ENCODE data around the gene KCMF1. TPM values are rescaled to one million over a fixed set of nuclear protein-coding genes. Genes with fewer than 3 reads are reported as not detected.

KCMF1 gene
- total and polyA plus RNA-seq, 12 donors, result 9.7 to 74.2 (median 45.4) TPM

DNA sequence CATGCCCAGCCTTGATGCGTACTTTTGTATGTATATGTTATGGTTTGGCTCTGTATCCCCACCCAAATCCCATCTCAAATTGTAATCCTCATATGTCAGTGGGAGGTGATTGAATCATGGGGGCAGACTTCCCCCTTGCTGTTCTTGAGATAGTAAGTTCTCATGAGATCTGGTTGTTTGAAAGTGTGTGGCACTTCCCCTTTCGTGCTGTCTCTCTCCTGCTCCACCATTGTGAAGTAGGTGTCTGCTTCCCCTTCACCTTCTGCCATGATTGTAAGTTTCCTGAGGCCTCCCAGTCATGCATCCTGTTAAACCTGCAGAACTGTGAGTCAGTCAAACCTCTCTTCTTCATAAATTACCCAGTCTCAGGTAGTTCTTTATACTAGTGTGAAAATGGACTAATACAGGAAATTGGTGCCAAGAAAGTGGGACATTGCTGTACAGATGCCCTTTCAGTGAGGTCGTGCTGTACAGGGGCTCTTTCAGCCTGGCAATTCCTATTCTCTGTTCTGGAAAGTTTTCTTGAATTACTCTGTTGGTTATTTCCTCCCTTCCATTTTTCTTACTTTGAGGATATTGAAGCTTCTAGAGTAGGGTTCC lies 38.2 kb downstream of the KCMF1 start:
- TF ChIP-seq, protein P1, sequence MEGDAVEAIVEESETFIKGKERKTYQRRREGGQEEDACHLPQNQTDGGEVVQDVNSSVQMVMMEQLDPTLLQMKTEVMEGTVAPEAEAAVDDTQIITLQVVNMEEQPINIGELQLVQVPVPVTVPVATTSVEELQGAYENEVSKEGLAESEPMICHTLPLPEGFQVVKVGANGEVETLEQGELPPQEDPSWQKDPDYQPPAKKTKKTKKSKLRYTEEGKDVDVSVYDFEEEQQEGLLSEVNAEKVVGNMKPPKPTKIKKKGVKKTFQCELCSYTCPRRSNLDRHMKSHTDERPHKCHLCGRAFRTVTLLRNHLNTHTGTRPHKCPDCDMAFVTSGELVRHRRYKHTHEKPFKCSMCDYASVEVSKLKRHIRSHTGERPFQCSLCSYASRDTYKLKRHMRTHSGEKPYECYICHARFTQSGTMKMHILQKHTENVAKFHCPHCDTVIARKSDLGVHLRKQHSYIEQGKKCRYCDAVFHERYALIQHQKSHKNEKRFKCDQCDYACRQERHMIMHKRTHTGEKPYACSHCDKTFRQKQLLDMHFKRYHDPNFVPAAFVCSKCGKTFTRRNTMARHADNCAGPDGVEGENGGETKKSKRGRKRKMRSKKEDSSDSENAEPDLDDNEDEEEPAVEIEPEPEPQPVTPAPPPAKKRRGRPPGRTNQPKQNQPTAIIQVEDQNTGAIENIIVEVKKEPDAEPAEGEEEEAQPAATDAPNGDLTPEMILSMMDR (IDR thresholded peaks at IDR 0.05), result no peak
- TF ChIP-seq POLR2A (IDR thresholded peaks at IDR 0.05), result no peak
- no peak overlapping the region for H3K4me3 ChIP-seq
- intact Hi-C loops (cut with DNase I), result no loop called here
- H3K36me3 ChIP-seq (replicated peaks in 1 of 2), result peaks cover 0 to 8% of the 10 kb centered on the region in 2 donors
- H3K4me1 ChIP-seq (replicated peaks in 1 of 2), result peaks cover 0 to 17% of the 10 kb centered on the region in 2 donors
- no peak for DNase-seq
- no peaks in the 10 kb centered on the region for H3K9me3 ChIP-seq (replicated peaks in 1 of 3)
- H3K27ac ChIP-seq, result no peak overlapping the region
- WGBS, 4 donors, result 74 to 93% (median 89%) methylated on average over 3 of the region's 3 CpGs
- no peaks in the 10 kb centered on the region for H3K27me3 ChIP-seq

DNA sequence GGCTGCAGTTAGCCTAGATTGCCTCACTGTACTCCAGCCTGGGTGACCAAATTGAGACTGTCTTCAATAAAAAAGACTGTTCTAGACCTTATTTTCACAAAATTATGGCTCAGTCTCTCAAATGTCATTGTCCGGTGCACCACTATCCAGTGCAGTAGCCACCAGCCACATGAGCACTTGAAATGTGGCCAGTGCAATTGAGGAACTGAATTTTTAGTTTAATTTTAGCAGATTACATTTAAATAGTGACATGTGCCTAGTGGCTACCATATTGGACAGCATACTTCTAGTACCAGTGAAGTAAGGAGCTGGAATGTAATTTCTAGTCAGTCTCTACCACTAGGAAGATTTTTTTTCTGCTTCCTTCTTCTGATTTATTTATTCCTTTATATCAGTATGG lies 39.4 kb downstream of the KCMF1 start:
- H3K27me3 ChIP-seq, result no peaks in the 10 kb centered on the region
- no peak overlapping the region for H3K4me3 ChIP-seq
- DNase-seq, result no peak
- no peak for TF ChIP-seq POLR2A (IDR thresholded peaks at IDR 0.05)
- TF ChIP-seq, protein P1 (IDR thresholded peaks at IDR 0.05), result no peak
- no peak overlapping the region for H3K27ac ChIP-seq
- intact Hi-C loops (cut with DNase I), result no loop called here
- no peaks in the 10 kb centered on the region for H3K9me3 ChIP-seq (replicated peaks in 1 of 3)
- H3K4me1 ChIP-seq (replicated peaks in 1 of 2), result peaks cover 9 to 30% of the 10 kb centered on the region in 2 donors
- peaks cover 0 to 8% of the 10 kb centered on the region in 2 donors for H3K36me3 ChIP-seq (replicated peaks in 1 of 2)
- 85 to 93% (median 87%) methylated on average over 1 of the region's 1 CpG for WGBS, 4 donors

DNA sequence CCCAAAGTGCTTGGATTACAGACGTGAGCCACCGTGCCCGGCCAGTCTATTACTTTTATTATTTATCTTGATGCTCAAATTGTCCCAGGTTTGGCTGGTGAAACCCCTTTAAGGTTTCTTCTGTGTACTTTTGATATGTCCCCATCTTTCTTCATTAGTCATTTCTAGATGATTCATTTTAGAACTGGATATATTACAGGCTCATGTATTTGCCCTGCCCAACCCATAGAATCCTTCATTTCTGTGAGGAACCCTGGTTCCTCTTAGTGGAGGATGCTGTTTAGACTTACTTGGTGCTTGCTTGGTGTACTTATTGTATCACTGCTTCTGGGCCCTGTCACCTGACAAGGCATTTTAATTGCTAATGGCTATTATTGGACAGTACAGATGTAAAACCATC lies 40.1 kb downstream of the KCMF1 start:
- no peaks in the 10 kb centered on the region for H3K27me3 ChIP-seq
- no peak overlapping the region for H3K4me3 ChIP-seq
- intact Hi-C loops (cut with DNase I), result no loop called here
- H3K36me3 ChIP-seq (replicated peaks in 1 of 2), result peaks cover 0 to 8% of the 10 kb centered on the region in 2 donors
- DNase-seq, result no peak
- H3K4me1 ChIP-seq (replicated peaks in 1 of 2), result peaks cover 16 to 37% of the 10 kb centered on the region in 2 donors
- H3K27ac ChIP-seq, result no peak overlapping the region
- no peaks in the 10 kb centered on the region for H3K9me3 ChIP-seq (replicated peaks in 1 of 3)
- no peak for TF ChIP-seq POLR2A (IDR thresholded peaks at IDR 0.05)
- TF ChIP-seq, protein P1 (IDR thresholded peaks at IDR 0.05), result no peak
- WGBS, 4 donors, result 86 to 96% (median 93%) methylated on average over 3 of the region's 3 CpGs

DNA sequence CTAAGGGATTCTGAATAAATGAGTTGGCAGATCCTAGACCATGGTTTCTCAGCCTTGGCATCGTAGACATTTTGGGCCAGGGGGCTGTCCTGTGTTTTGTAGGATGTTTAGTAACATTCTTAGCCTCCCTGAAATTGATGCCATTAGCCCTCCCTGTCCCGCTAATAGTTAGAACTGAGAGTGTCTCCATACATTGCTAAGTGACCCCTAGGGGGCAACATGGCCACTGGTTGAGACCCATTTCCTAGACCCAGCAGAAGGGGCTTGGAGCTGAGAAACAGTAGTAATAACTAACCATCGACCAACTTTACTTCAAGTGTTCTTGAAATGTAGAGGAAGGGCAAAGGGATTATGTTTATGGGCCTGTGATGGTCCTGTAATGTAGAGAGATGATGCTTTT lies 40.8 kb downstream of the KCMF1 start:
- Histone ChIP-seq H3K9me3 (replicated peaks in 1 of 3) (no peaks in the 10 kb centered on the region), H3K27ac (no peak overlapping the region), H3K4me1 (replicated peaks in 1 of 2) (peaks cover 20 to 43% of the 10 kb centered on the region in 2 donors), H3K36me3 (replicated peaks in 1 of 2) (peaks cover 0 to 8% of the 10 kb centered on the region in 2 donors), H3K27me3 (no peaks in the 10 kb centered on the region), H3K4me3 (no peak overlapping the region)
- 91 to 98% (median 93%) methylated on average over 3 of the region's 3 CpGs for WGBS, 4 donors
- DNase-seq, result no peak
- no peak for TF ChIP-seq POLR2A (IDR thresholded peaks at IDR 0.05)
- TF ChIP-seq, protein P1 (IDR thresholded peaks at IDR 0.05), result no peak
- intact Hi-C loops (cut with DNase I), result no loop called here

All from adrenal gland (tissue), 12 donors.